GM18520 (cell line): ENCODE data around the gene DSCAM.
"Not testable (repeated sequence)": the region's sequence is repeated elsewhere in the genome, so short reads cannot be mapped to it uniquely, and the experiment has no call there.

Experiments
- ATAC-seq: cut with Tn5 transposase; IDR thresholded peaks from one replicate; pipeline ENCODE4 v1.9.1; 2021; ENCODE audit not compliant: unreplicated experiment

The DSCAM gene, protein sequence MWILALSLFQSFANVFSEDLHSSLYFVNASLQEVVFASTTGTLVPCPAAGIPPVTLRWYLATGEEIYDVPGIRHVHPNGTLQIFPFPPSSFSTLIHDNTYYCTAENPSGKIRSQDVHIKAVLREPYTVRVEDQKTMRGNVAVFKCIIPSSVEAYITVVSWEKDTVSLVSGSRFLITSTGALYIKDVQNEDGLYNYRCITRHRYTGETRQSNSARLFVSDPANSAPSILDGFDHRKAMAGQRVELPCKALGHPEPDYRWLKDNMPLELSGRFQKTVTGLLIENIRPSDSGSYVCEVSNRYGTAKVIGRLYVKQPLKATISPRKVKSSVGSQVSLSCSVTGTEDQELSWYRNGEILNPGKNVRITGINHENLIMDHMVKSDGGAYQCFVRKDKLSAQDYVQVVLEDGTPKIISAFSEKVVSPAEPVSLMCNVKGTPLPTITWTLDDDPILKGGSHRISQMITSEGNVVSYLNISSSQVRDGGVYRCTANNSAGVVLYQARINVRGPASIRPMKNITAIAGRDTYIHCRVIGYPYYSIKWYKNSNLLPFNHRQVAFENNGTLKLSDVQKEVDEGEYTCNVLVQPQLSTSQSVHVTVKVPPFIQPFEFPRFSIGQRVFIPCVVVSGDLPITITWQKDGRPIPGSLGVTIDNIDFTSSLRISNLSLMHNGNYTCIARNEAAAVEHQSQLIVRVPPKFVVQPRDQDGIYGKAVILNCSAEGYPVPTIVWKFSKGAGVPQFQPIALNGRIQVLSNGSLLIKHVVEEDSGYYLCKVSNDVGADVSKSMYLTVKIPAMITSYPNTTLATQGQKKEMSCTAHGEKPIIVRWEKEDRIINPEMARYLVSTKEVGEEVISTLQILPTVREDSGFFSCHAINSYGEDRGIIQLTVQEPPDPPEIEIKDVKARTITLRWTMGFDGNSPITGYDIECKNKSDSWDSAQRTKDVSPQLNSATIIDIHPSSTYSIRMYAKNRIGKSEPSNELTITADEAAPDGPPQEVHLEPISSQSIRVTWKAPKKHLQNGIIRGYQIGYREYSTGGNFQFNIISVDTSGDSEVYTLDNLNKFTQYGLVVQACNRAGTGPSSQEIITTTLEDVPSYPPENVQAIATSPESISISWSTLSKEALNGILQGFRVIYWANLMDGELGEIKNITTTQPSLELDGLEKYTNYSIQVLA (N-terminal part only)

DNA sequence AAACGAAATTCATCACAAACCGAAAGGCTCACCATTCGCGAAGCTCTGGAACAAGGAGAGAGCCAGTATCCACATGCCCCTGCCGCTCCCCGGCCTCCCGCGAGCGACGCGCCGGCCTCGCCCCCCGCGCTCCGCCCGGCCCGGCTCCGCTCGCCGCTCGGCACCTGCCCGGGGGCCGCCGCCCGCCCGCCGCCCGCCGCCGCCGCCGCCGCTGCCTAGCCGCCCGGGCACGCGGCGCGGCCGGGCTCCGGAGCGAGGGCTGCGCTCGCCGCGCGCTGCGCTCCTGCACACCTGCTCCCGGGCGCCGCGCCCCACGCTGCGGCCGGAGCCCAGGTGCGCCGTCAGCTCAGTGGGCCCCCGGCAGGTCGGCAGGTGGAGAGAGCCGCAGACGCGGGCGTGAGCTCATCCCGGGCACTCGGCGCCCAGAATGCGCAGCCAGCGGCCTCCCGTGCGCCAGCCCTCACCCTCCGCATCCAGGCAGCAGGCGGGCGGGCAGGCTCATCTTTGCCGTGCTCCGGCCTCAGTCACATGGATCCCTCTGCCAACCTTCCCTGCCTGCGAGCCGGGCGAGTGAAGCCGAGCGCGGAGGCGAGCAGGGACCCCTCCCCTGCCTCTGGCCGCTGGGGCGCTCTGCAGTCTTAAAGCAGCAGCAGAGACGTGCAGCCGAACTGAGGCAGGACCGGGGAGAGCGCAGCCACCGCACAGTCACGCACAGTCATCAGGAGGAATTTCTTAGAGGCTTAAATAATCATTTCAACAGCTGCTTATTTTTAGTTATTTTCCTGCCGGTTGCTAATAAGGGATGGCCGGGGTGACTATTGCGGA lies at the start of gene DSCAM:
DSCAM (minus strand) TSS at position 572 of the 825 bp plus-strand sequence; CDS start at position 75, 497 bp downstream.
- no peak for ATAC-seq

- not testable (repeated sequence) for ATAC-seq
These were observed 48.7 kb upstream of the DSCAM start for GRCh38 chr21:40895697-40896096.

DNA sequence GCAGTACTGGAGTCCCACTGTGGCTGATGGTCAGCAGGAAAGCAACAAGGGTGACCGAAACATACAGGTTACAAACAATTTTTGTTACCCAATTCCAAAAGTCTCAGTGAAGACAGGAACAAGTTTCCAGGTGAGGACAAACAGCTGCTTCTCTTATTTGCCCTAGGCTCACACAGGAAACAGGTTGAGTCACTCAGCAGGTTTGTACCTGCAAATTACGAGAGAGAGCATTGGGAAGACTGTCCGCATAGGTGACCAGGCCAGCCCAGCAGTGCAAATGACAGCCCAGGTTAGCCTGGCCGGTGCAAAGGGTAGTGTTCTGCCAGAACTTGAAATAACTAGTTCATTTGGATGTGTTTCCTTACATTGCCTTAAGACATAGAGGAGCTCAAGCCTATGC lies 40.0 kb upstream of the DSCAM start:
- ATAC-seq: no peak

DNA sequence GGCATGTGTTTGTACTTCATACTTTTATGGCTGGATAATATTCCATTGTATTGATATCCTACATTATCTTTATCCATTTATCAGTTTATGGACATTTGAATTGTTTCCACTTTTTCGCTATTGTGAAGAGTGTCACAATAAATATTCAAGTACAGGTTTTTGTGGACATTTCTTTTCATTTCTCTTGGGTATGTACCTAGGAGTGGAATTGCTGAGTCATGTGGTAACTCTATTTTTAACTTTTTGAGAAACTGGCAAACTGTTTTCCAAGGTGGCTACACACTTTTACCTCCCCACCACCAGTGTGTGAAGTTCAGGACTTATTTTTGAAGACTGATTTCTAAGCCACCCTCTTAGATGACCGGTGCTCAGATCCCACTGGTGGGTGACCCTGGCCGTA lies 39.0 kb upstream of the DSCAM start:
- no peak for ATAC-seq

GRCh38 chr21:40882192-40882915 lies 35.4 kb upstream of the DSCAM start:
- no peak for ATAC-seq

DNA sequence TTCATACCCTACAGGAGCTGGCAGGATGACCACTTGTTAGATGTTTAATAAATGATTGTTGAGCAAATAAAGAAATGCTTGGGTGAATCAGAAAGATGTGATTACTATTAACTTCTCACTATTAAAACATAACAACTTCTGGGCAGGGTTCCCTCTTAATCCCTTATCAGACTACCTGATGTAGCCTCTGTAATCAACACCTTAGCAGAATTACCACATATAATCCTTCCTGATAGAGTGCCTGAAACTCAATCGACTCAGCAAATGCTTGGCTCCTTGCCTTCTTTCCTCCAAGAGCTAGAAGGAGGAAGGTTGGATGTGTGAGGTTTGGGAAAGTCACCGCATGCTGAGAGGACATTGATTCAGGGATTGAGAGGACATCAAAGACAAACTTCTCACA lies 34.8 kb upstream of the DSCAM start:
- ATAC-seq: no peak

GRCh38 chr21:40871099-40871498 lies 24.1 kb upstream of the DSCAM start:
- ATAC-seq: no peak

GRCh38 chr21:40863839-40864238 lies 16.9 kb upstream of the DSCAM start:
- ATAC-seq: no peak

DNA sequence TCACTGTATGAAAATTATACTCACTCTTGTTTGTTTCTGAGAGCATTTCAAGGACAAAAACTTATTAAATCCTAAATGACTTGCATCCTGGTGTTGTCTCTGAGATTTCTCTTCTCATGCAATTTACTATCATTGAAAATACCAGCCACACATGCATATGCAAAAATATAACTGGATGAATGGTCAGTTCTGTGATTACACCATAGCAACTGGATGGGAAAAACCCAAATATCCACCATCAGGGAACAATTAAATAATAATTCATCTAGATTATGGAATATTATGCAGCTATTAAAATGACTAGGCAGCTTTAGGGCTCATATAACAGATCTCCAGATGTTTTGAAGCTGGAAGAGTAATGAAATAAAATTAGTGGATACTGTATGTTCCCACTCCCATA lies 11.6 kb upstream of the DSCAM start:
- ATAC-seq: no peak

DNA sequence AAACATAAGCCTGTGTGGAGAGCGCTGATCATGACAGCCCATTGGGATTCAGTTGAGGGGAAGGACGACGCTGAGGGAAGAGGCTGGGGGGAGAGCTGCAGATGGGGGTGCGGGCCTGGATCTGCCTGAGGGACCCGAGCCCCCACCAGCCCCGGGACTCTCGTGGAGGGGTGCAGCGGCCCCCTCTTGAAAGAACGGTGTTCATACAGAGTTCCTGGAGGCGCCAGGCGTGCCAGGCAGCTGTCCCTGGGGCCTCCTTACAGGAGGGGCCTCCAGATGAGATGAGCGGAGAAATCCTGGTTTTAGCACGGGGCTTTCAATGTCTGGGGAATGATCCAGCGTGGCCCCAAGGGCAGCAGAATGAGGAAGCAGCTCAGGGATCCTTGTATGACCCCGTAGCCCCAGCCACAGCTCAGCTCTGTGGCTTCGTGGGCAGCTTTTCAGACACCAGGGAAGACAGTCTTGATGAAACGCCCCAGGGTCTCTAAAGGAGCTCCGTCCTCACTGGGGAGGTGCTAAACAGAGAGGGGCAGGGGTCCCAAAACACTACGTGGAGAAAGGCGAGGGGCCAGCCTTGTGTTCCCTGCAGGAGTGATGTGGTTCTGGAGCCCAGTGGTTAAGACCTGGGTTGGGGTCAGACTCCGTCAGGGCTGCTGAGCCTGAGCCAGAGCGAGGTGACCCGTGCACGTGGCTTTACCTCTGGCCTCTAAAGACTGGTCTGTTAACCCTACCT lies 7.2 kb upstream of the DSCAM start:
- ATAC-seq: no peak

DNA sequence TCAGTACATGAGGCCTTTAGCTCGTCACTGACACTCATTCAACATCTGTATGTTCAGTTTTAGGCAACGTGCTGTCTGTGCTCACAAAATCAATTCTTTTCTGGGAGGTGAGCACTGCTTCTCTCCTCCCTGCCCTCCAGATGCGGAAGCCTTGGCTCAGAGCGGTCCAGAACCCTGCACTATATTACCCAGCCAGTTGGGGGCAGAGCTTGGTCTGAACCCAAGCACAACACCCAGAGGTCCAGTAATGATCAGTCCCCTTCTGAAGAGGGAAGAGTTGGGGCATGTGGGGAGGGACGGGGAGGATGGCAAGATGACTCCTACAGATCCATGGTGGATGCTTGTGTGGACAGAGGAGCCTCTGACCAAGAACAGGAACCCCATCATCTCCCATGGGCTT lies 5.6 kb upstream of the DSCAM start:
- ATAC-seq: no peak

DNA sequence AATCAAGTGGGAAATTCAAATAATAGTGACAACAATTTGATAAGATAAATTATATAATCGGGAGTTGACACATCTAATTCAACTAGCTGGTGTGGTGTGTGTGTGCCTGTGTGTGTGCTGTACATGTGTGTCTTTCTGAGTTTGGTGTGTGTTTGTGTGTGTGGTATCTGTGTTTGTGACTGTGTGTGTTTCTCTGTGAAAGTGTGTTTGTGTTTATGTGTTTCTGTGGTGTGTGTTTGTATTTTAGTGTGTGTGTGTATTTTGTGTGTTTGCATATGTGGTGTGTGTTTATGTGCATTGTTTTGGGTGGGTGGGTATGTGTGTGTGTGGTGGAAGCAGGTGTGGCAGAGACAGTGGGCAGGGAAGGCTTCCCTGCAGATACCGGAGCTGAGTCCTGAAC lies 4.8 kb upstream of the DSCAM start:
- no peak for ATAC-seq

- no peak for ATAC-seq
These were observed 3.1 kb upstream of the DSCAM start for GRCh38 chr21:40850071-40850470.

GRCh38 chr21:40847951-40848350 lies 993 bp upstream of the DSCAM start:
- no peak for ATAC-seq

GRCh38 chr21:40846103-40846502 lies 855 bp downstream of the DSCAM start:
- ATAC-seq: no peak

GRCh38 chr21:40845441-40845995 lies 1.4 kb downstream of the DSCAM start:
- ATAC-seq: no peak

DNA sequence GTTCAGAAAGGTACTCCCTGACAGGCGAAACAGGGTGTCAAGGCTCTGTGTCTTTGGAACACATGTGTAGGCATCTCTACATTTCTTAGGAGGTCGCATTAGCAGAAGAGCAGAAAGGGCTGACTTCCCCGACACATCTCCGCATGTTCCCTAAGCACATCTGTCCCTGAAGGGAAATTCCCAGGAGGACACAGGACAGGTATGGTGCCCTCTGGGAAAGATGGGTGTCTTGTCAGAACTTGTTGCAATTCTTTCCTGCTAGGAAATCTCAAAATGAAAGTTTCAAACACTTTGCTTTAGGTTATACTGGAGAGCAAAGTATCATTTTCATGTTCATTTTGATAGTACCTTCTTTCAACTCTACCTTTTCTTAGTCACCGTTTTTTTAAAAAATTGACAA lies 2.0 kb downstream of the DSCAM start:
- no peak for ATAC-seq

DNA sequence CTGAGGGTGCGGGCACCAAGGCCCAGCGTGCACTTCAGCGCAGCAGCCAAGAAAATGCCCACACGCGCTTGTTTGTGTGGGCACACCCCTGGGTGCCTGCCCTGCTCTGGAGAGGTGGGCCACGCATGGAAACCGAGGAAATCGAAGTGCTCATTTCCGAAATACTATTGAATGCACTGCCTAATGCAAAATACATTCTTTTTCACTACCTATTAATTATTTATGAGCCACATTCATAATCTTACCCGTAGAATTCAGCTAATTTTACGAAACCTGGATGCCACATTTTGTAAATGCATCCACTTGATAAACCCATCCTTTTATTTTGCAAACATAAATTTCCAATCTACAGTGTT lies 4.8 kb downstream of the DSCAM start:
- ATAC-seq: no peak
